IgD-negative memory B cell (primary cell): ENCODE results near the gene SOD2. TPM values are rescaled to one million over a fixed set of nuclear protein-coding genes. Genes with fewer than 3 reads are reported as not detected.
"Not testable (repeated sequence)": the region's sequence is repeated elsewhere in the genome, so short reads cannot be mapped to it uniquely, and the experiment has no call there.

Experiments
- H3K27ac Mint-ChIP-seq, 3 donors: one replicate each; pipeline ENCODE4 v1.8.0; 2020 to 2022; ENCODE audit warnings: mild to moderate bottlenecking in 3 of 3, mixed read lengths in 3 of 3, moderate library complexity in 1 of 3
- H3K27me3 Mint-ChIP-seq: one replicate; pipeline ENCODE4 v1.8.0; 2021; ENCODE audit warnings: mixed read lengths
- H3K36me3 Mint-ChIP-seq: one replicate; pipeline ENCODE4 v1.8.0; 2020; ENCODE audit warnings: mild to moderate bottlenecking, mixed read lengths
- H3K4me1 Mint-ChIP-seq, 3 donors: one replicate each; pipeline ENCODE4 v1.8.0; 2020 to 2022; ENCODE audit warnings: mixed read lengths in 3 of 3, mild to moderate bottlenecking in 1 of 3
- H3K4me3 Mint-ChIP-seq, 4 donors: one replicate each; pipeline ENCODE4 v1.8.0; 2020 to 2022; ENCODE audit warnings: mild to moderate bottlenecking in 4 of 4, mixed read lengths in 4 of 4, moderate library complexity in 3 of 4
- H3K9me3 Mint-ChIP-seq, 3 donors: one replicate each; pipeline ENCODE4 v1.8.0; 2020 to 2021; ENCODE audit warnings: mixed read lengths in 3 of 3, mild to moderate bottlenecking in 1 of 3
- polyA plus RNA-seq: library from polyadenylated mRNA; unstranded; fragments of 300-500 nt; fragmentation: Illumina TruSeq; gene quantifications from one replicate; pipeline ENCODE4 v1.2.3, GENCODE V29; 2021

SOD2 gene
- polyA plus RNA-seq, 1 donor from 2014 or later, result 79.2 TPM

- no peaks in the 10 kb centered on the region for H3K27me3 Mint-ChIP-seq
- no peaks in the 10 kb centered on the region for H3K9me3 Mint-ChIP-seq
- H3K36me3 Mint-ChIP-seq, result no peaks in the 10 kb centered on the region
- H3K27ac Mint-ChIP-seq, result peak overlapping the region in 1 of 3 donors; percentile 68
- H3K4me3 Mint-ChIP-seq, result peak overlapping the region in 2 of 4 donors; percentile 14 to 15
- peaks cover 9 to 36% (median 19%) of the 10 kb centered on the region in 3 donors for H3K4me1 Mint-ChIP-seq
These were observed 30.2 kb upstream of the SOD2 start for GRCh38 chr6:159723259-159723658.

GRCh38 chr6:159722655-159723054 is 29.6 kb upstream of the SOD2 start:
- no peak overlapping the region for H3K27ac Mint-ChIP-seq
- H3K36me3 Mint-ChIP-seq, result no peaks in the 10 kb centered on the region
- peaks cover 9 to 31% (median 19%) of the 10 kb centered on the region in 3 donors for H3K4me1 Mint-ChIP-seq
- H3K27me3 Mint-ChIP-seq, result no peaks in the 10 kb centered on the region
- peak overlapping the region in 1 of 4 donors; percentile 15 for H3K4me3 Mint-ChIP-seq
- no peaks in the 10 kb centered on the region for H3K9me3 Mint-ChIP-seq

- H3K27me3 Mint-ChIP-seq, H3K4me3 Mint-ChIP-seq, H3K36me3 Mint-ChIP-seq, H3K9me3 Mint-ChIP-seq, H3K27ac Mint-ChIP-seq: not testable (repeated sequence)
- H3K4me1 Mint-ChIP-seq, result peaks cover 9 to 31% (median 19%) of the 10 kb centered on the region in 3 donors
These were observed 28.9 kb upstream of the SOD2 start for GRCh38 chr6:159721981-159722380.

- H3K27ac Mint-ChIP-seq, result peak overlapping the region in 2 of 3 donors; percentile 27 to 35
- no peaks in the 10 kb centered on the region for H3K9me3 Mint-ChIP-seq
- H3K27me3 Mint-ChIP-seq, result no peaks in the 10 kb centered on the region
- H3K36me3 Mint-ChIP-seq, result no peaks in the 10 kb centered on the region
- H3K4me3 Mint-ChIP-seq, result no peak overlapping the region
- H3K4me1 Mint-ChIP-seq, result peaks cover 2 to 18% (median 11%) of the 10 kb centered on the region in 3 donors
These were observed 27.7 kb upstream of the SOD2 start for GRCh38 chr6:159720708-159721107.

- Mint-ChIP-seq H3K27me3 (no peaks in the 10 kb centered on the region), H3K4me3 (no peak overlapping the region), H3K36me3 (no peaks in the 10 kb centered on the region), H3K9me3 (no peaks in the 10 kb centered on the region), H3K27ac (no peak overlapping the region), H3K4me1 (peaks cover 2 to 18% (median 7%) of the 10 kb centered on the region in 3 donors)
These were observed 26.2 kb upstream of the SOD2 start for GRCh38 chr6:159719287-159719686.

- H3K4me3 Mint-ChIP-seq, result no peak overlapping the region
- H3K9me3 Mint-ChIP-seq, result no peaks in the 10 kb centered on the region
- peaks cover 2 to 18% (median 5%) of the 10 kb centered on the region in 3 donors for H3K4me1 Mint-ChIP-seq
- H3K27ac Mint-ChIP-seq, result no peak overlapping the region
- no peaks in the 10 kb centered on the region for H3K27me3 Mint-ChIP-seq
- no peaks in the 10 kb centered on the region for H3K36me3 Mint-ChIP-seq
These were observed 25.6 kb upstream of the SOD2 start for GRCh38 chr6:159718634-159719033.

- Mint-ChIP-seq H3K9me3 (no peaks in the 10 kb centered on the region), H3K27ac (no peak overlapping the region), H3K4me1 (peaks cover 0 to 7% (median 5%) of the 10 kb centered on the region in 3 donors), H3K4me3 (no peak overlapping the region), H3K36me3 (no peaks in the 10 kb centered on the region), H3K27me3 (no peaks in the 10 kb centered on the region)
These were observed 23.4 kb upstream of the SOD2 start for GRCh38 chr6:159716247-159717096.

- H3K9me3 Mint-ChIP-seq, result no peaks in the 10 kb centered on the region
These were observed 22.6 kb upstream of the SOD2 start for GRCh38 chr6:159715605-159716004.

GRCh38 chr6:159715166-159715565 is 22.1 kb upstream of the SOD2 start:
- Mint-ChIP-seq H3K4me1 (peaks cover 0 to 2% (median under 1%) of the 10 kb centered on the region in 3 donors), H3K27me3 (no peaks in the 10 kb centered on the region), H3K27ac (no peak overlapping the region), H3K4me3 (no peak overlapping the region), H3K9me3 (no peaks in the 10 kb centered on the region), H3K36me3 (no peaks in the 10 kb centered on the region)

More at GRCh38 chr6:159715605-159716004, 22.6 kb upstream of the SOD2 start:
- Mint-ChIP-seq H3K36me3 (no peaks in the 10 kb centered on the region), H3K27ac (no peak overlapping the region), H3K4me3 (no peak overlapping the region), H3K4me1 (peaks cover 0 to 5% (median 5%) of the 10 kb centered on the region in 3 donors), H3K27me3 (no peaks in the 10 kb centered on the region)

GRCh38 chr6:159714404-159714803 is 21.4 kb upstream of the SOD2 start:
- Mint-ChIP-seq H3K4me3 (no peak overlapping the region), H3K27me3 (no peaks in the 10 kb centered on the region), H3K27ac (peak overlapping the region in 1 of 3 donors; percentile 47), H3K4me1 (peaks cover 0 to 2% (median 0%) of the 10 kb centered on the region in 3 donors), H3K9me3 (no peaks in the 10 kb centered on the region), H3K36me3 (peaks cover 3% of the 10 kb centered on the region)

GRCh38 chr6:159713984-159714383 is 20.9 kb upstream of the SOD2 start:
- Mint-ChIP-seq H3K4me1 (peaks cover 0 to 2% (median 0%) of the 10 kb centered on the region in 3 donors), H3K9me3 (no peaks in the 10 kb centered on the region), H3K27ac (no peak overlapping the region), H3K36me3 (peaks cover 3% of the 10 kb centered on the region), H3K27me3 (no peaks in the 10 kb centered on the region), H3K4me3 (no peak overlapping the region)

GRCh38 chr6:159712389-159712788 is 19.3 kb upstream of the SOD2 start:
- not testable (repeated sequence) for H3K4me1 Mint-ChIP-seq, H3K36me3 Mint-ChIP-seq, H3K9me3 Mint-ChIP-seq, H3K27me3 Mint-ChIP-seq, H3K4me3 Mint-ChIP-seq, H3K27ac Mint-ChIP-seq

- not testable (repeated sequence) for H3K4me1 Mint-ChIP-seq, H3K27me3 Mint-ChIP-seq, H3K9me3 Mint-ChIP-seq, H3K4me3 Mint-ChIP-seq, H3K27ac Mint-ChIP-seq, H3K36me3 Mint-ChIP-seq
These were observed 17.6 kb upstream of the SOD2 start for GRCh38 chr6:159710603-159711002.

- peak overlapping the region in 1 of 4 donors; percentile 10 for H3K4me3 Mint-ChIP-seq
- H3K9me3 Mint-ChIP-seq, result no peaks in the 10 kb centered on the region
- peak overlapping the region in 1 of 3 donors; percentile 13 for H3K27ac Mint-ChIP-seq
- H3K27me3 Mint-ChIP-seq, result no peaks in the 10 kb centered on the region
- no peaks in the 10 kb centered on the region for H3K36me3 Mint-ChIP-seq
- peaks cover 7 to 20% (median 10%) of the 10 kb centered on the region in 3 donors for H3K4me1 Mint-ChIP-seq
These were observed 8.5 kb upstream of the SOD2 start for GRCh38 chr6:159701413-159701999.

GRCh38 chr6:159700970-159701369 is 7.9 kb upstream of the SOD2 start:
- peak overlapping the region in 1 of 3 donors; percentile 13 for H3K27ac Mint-ChIP-seq
- H3K9me3 Mint-ChIP-seq, result no peaks in the 10 kb centered on the region
- H3K4me1 Mint-ChIP-seq, result peaks cover 7 to 20% (median 10%) of the 10 kb centered on the region in 3 donors
- H3K4me3 Mint-ChIP-seq, result peak overlapping the region in 1 of 4 donors; percentile 49
- no peaks in the 10 kb centered on the region for H3K27me3 Mint-ChIP-seq
- H3K36me3 Mint-ChIP-seq, result no peaks in the 10 kb centered on the region
